Pulmonary artery endothelial cell (primary cell): ENCODE measurements around the gene PMPCA. TPM values are rescaled to one million over a fixed set of nuclear protein-coding genes. Genes with fewer than 3 reads are reported as not detected.

Experiments
- DNase-seq: peaks from one replicate; pipeline ENCODE4 v3.0.0-alpha.2; 2011; ENCODE audit warnings: low read depth, low spot score
- total RNA-seq: library from RNA; depleted of rRNA; stranded (reverse); fragments of >200 nt; gene quantifications from 2 replicates; pipeline ENCODE4 v1.2.3, GENCODE V29; 2014

The PMPCA gene
- total RNA-seq, 1 donor from 2014 or later, result 65.5 TPM

- no peak for DNase-seq
These were observed 45.8 kb downstream of the PMPCA start for GRCh38 chr9:136456258-136456657.

- DNase-seq, result no peak
These were observed 46.9 kb downstream of the PMPCA start for GRCh38 chr9:136457326-136457725.

GRCh38 chr9:136459425-136459824 lies 49.0 kb downstream of the PMPCA start:
- DNase-seq, result no peak

GRCh38 chr9:136460772-136461325 lies 50.4 kb downstream of the PMPCA start:
- no peak for DNase-seq

GRCh38 chr9:136462664-136463063 lies 52.2 kb downstream of the PMPCA start:
- DNase-seq, result no peak

GRCh38 chr9:136463578-136463977 lies 53.1 kb downstream of the PMPCA start:
- DNase-seq, result no peak

GRCh38 chr9:136464241-136464640 lies 53.8 kb downstream of the PMPCA start:
- DNase-seq, result no peak

- no peak for DNase-seq
These were observed 55.2 kb downstream of the PMPCA start for GRCh38 chr9:136465500-136466154.

GRCh38 chr9:136466155-136466541 lies 55.7 kb downstream of the PMPCA start:
- no peak for DNase-seq

GRCh38 chr9:136467766-136468165 lies 57.3 kb downstream of the PMPCA start:
- no peak for DNase-seq

- DNase-seq, result no peak
These were observed 59.9 kb downstream of the PMPCA start for GRCh38 chr9:136470356-136470755.

GRCh38 chr9:136470792-136471469 lies 60.5 kb downstream of the PMPCA start:
- no peak for DNase-seq

GRCh38 chr9:136471802-136472487 lies 61.5 kb downstream of the PMPCA start:
- no peak for DNase-seq

GRCh38 chr9:136472640-136473353 lies 62.3 kb downstream of the PMPCA start:
- no peak for DNase-seq

- no peak for DNase-seq
These were observed 62.9 kb downstream of the PMPCA start for GRCh38 chr9:136473354-136473721.

Other genes starting within 250 kb of the PMPCA start
- not detected in 2 replicates for gene LHX3, start 205.5 kb upstream of the PMPCA start, total RNA-seq
- gene QSOX2, start 164.8 kb upstream of the PMPCA start, total RNA-seq, result 12.4 and 15.4 TPM in 2 replicates
- gene CCDC187, start 106.6 kb upstream of the PMPCA start, total RNA-seq, result not detected in 2 replicates
- 24.1 and 32.1 TPM in 2 replicates for gene GPSM1, start 83.1 kb upstream of the PMPCA start, total RNA-seq
- gene DNLZ, start 46.9 kb upstream of the PMPCA start, total RNA-seq, result 15.7 and 32.4 TPM in 2 replicates
- gene CARD9, start 37.0 kb upstream of the PMPCA start, total RNA-seq, result 0.59 and 1.1 TPM in 2 replicates
- 7.8 and 10.5 TPM in 2 replicates for gene SNAPC4, start 10.5 kb upstream of the PMPCA start, total RNA-seq
- 37.6 and 44.7 TPM in 2 replicates for gene ENTR1, start within 50 bp of the PMPCA start, total RNA-seq
- gene INPP5E, start 29.2 kb downstream of the PMPCA start, total RNA-seq, result 5.8 and 8.7 TPM in 2 replicates
- gene SEC16A, start 72.4 kb downstream of the PMPCA start, total RNA-seq, result 18.8 and 19.9 TPM in 2 replicates
- 70.7 and 92.1 TPM in 2 replicates for gene NOTCH1, start 135.4 kb downstream of the PMPCA start, total RNA-seq